RCC 7860 (cell line): ENCODE data around the gene KLF17.
"Not testable (repeated sequence)": the region's sequence is repeated elsewhere in the genome, so short reads cannot be mapped to it uniquely, and the experiment has no call there.

Source experiments
- DNase-seq: peaks from one replicate; pipeline ENCODE4 v3.0.0-alpha.2; 2015; ENCODE audit warnings: low spot score
- FAIRE-seq: peaks from 2 replicates; lab custom pipeline; 2012; peaks lifted over from hg19 to GRCh38; lab: Jason Lieb, UNC

KLF17 gene

GRCh38 chr1:44108241-44108640, 10.4 kb upstream of the KLF17 start:
- FAIRE-seq (no peak), DNase-seq (peak; percentile 16)

- DNase-seq (no peak), FAIRE-seq (no peak)
Measured at GRCh38 chr1:44108971-44109370, 9.7 kb upstream of the KLF17 start.

GRCh38 chr1:44110916-44111315, 7.7 kb upstream of the KLF17 start:
- FAIRE-seq, result no peak
- DNase-seq, result no peak

- no peak for FAIRE-seq
Measured at GRCh38 chr1:44111861-44112260, 6.8 kb upstream of the KLF17 start.

GRCh38 chr1:44112486-44112885, 6.1 kb upstream of the KLF17 start:
- FAIRE-seq, result no peak
- no peak for DNase-seq

More at GRCh38 chr1:44111861-44112260, 6.8 kb upstream of the KLF17 start:
- DNase-seq, result no peak

- FAIRE-seq (no peak), DNase-seq (no peak)
Measured at GRCh38 chr1:44113095-44113609, 5.5 kb upstream of the KLF17 start.

GRCh38 chr1:44114098-44114497, 4.5 kb upstream of the KLF17 start:
- FAIRE-seq, result no peak
- no peak for DNase-seq

- FAIRE-seq, DNase-seq: not testable (repeated sequence)
Measured at GRCh38 chr1:44117272-44117671, 1.3 kb upstream of the KLF17 start.

- no peak for DNase-seq
- no peak for FAIRE-seq
Measured at GRCh38 chr1:44119525-44119924, 904 bp downstream of the KLF17 start.

- no peak for FAIRE-seq
Measured at GRCh38 chr1:44120398-44120949, 1.9 kb downstream of the KLF17 start.

GRCh38 chr1:44129616-44130500, 11.2 kb downstream of the KLF17 start:
- FAIRE-seq, result no peak

More at GRCh38 chr1:44120398-44120949, 1.9 kb downstream of the KLF17 start:
- no peak for DNase-seq

GRCh38 chr1:44131411-44131810, 12.8 kb downstream of the KLF17 start:
- DNase-seq, result no peak
- no peak for FAIRE-seq

More at GRCh38 chr1:44129616-44130500, 11.2 kb downstream of the KLF17 start:
- DNase-seq, result no peak

- no peak for FAIRE-seq
Measured at GRCh38 chr1:44134071-44134920, 15.7 kb downstream of the KLF17 start.

GRCh38 chr1:44135886-44136285, 17.3 kb downstream of the KLF17 start:
- FAIRE-seq (no peak), DNase-seq (no peak)

More at GRCh38 chr1:44134071-44134920, 15.7 kb downstream of the KLF17 start:
- no peak for DNase-seq

GRCh38 chr1:44138239-44138638, 19.6 kb downstream of the KLF17 start:
- no peak for DNase-seq
- FAIRE-seq, result no peak

GRCh38 chr1:44139565-44139964, 20.9 kb downstream of the KLF17 start:
- DNase-seq, FAIRE-seq: not testable (repeated sequence)

- DNase-seq (no peak), FAIRE-seq (no peak)
Measured at GRCh38 chr1:44141531-44141930, 22.9 kb downstream of the KLF17 start, which contains the start of gene KLF18. Gene KLF18 (minus strand): TSS chr1:44141631. CDS start chr1:44141631, 0 bp downstream.

GRCh38 chr1:44144962-44145756, 26.5 kb downstream of the KLF17 start:
- no peak for DNase-seq
- no peak for FAIRE-seq

GRCh38 chr1:44146536-44147361, 28.1 kb downstream of the KLF17 start:
- DNase-seq (no peak), FAIRE-seq (no peak)
